GM19023 (cell line): Measurements from ENCODE around the gene HORMAD2.

ENCODE experiments used
- ATAC-seq: cut with Tn5 transposase; IDR thresholded peaks from one replicate; pipeline ENCODE4 v1.9.1; 2021; ENCODE audit warnings: mild to moderate bottlenecking, moderate library complexity; ENCODE audit not compliant: unreplicated experiment

HORMAD2 gene

GRCh38 chr22:30104501-30105156, 24.4 kb downstream of the HORMAD2 start:
- no peak for ATAC-seq

- ATAC-seq: no peak
Observed at GRCh38 chr22:30105483-30105882, 25.2 kb downstream of the HORMAD2 start.

- no peak for ATAC-seq
Observed at GRCh38 chr22:30113494-30113893, 33.2 kb downstream of the HORMAD2 start.

GRCh38 chr22:30114361-30114760, 34.1 kb downstream of the HORMAD2 start:
- no peak for ATAC-seq

- ATAC-seq: no peak
Observed at GRCh38 chr22:30115705-30116104, 35.4 kb downstream of the HORMAD2 start.

- ATAC-seq: no peak
Observed at GRCh38 chr22:30116362-30117117, 36.3 kb downstream of the HORMAD2 start.

- no peak for ATAC-seq
Observed at GRCh38 chr22:30117256-30117655, 37.0 kb downstream of the HORMAD2 start.

- ATAC-seq: no peak
Observed at GRCh38 chr22:30118291-30118690, 38.0 kb downstream of the HORMAD2 start.

GRCh38 chr22:30121960-30122359, 41.7 kb downstream of the HORMAD2 start:
- no peak for ATAC-seq

- no peak for ATAC-seq
Observed at GRCh38 chr22:30123463-30123862, 43.2 kb downstream of the HORMAD2 start.

GRCh38 chr22:30127749-30128166, 47.5 kb downstream of the HORMAD2 start:
- ATAC-seq: no peak

GRCh38 chr22:30128511-30128910, 48.2 kb downstream of the HORMAD2 start:
- ATAC-seq: no peak

GRCh38 chr22:30129636-30130035, 49.4 kb downstream of the HORMAD2 start:
- ATAC-seq: no peak

GRCh38 chr22:30132290-30132996, 52.2 kb downstream of the HORMAD2 start:
- no peak for ATAC-seq

GRCh38 chr22:30140414-30140813, 60.1 kb downstream of the HORMAD2 start:
- ATAC-seq: no peak

GRCh38 chr22:30143265-30143664, 63.0 kb downstream of the HORMAD2 start:
- ATAC-seq: no peak

- ATAC-seq: no peak
Observed at GRCh38 chr22:30144391-30144790, 64.1 kb downstream of the HORMAD2 start.

GRCh38 chr22:30150212-30150611, 69.9 kb downstream of the HORMAD2 start:
- ATAC-seq: no peak

- no peak for ATAC-seq
Observed at GRCh38 chr22:30158277-30158676, 78.0 kb downstream of the HORMAD2 start.

GRCh38 chr22:30158744-30159500, 78.7 kb downstream of the HORMAD2 start:
- ATAC-seq: no peak
